D341Med (cell line): ENCODE measurements around the gene DCAF6.
"Not testable (repeated sequence)": the region's sequence is repeated elsewhere in the genome, so short reads cannot be mapped to it uniquely, and the experiment has no call there.

ENCODE experiments used
- DNase-seq: peaks from one replicate; pipeline ENCODE4 v3.0.0; 2012; ENCODE audit warnings: low spot score

Gene DCAF6

DNA sequence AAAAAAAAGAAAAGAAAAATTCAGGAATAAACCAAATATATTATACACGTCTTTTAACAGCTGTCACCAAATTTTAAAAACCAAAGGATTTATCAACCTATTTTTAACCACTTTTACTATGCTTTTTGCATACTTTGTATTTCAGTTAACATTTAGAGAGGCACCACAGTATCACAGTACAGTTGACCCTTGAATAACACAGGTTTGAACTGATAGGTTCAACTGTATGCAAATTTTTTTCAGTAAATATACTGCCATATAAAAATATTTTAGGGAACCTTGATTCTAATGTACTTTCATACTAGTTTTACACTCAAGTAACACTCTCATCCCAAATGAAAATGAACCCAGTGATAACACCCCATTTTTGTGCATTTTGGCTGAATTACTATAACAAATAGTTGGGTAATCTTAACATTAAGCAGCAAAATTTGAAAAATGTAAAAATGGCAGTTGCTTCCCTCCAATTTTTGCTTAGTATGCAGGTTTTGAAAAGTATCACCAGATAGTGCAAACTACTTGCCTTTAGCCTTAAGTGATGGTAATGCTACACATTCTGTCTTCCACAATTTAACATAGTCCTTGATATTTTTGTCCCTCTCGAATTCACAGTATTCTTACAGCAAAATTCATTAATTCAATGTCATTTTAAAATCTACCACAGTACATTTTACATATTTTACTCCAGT is 11.8 kb upstream of the DCAF6 start:
- DNase-seq, result no peak

GRCh38 chr1:167926486-167926997 is 9.9 kb upstream of the DCAF6 start:
- DNase-seq, result no peak

DNA sequence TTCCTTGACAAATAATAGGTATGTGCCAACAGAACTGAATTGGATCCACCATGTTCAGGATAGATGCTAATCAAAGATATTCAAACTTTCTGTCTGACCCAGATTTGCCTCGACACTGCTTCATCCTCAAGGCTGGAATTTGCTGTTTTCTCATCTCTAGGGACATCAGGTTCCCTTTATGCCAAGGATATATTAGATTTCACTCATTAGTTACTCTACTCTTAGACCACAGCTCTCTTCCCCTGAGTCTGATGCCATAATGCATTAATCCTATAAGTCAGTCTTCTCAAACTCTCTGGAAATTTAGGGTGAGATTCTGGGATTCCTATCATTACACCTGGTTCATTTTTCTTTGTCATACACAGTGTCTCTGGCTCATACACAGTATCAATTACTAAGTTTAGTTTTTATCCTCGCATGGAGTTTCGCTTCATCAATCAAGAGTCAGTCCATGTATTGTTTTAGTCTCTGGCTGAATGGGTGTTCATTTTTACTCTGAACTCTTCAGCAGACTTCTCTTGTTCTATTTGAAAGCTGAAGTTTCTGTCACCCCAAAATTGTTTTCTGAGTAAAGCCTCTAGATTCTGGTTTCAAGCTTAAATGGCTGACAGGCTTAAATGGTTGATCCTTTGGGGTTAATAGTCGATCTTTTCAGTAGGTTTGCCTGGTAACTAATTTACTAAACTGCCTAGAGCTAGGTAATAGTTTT is 9.3 kb upstream of the DCAF6 start:
- DNase-seq, result no peak

- no peak for DNase-seq
Observed at GRCh38 chr1:167928457-167928852, 8.0 kb upstream of the DCAF6 start.

- not testable (repeated sequence) for DNase-seq
Observed at GRCh38 chr1:167928919-167929318, 7.6 kb upstream of the DCAF6 start.

DNA sequence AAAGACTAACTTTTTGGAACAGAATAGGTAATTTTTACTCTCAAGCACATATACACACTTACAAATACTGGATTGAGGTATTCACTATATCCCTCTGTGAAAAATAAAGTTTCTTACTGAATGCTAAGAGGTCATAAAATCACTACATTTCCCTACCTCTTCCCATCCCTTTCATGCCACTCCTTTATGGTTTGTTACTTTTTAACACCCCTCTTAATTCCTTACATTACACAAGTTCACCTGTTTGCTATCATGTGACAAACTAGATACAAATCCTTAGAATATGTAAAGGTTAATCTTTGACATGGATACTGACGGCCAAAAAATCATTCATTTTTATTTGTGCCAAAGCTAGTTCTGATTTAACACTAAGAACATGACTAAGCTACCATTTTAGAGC is 6.8 kb upstream of the DCAF6 start:
- no peak for DNase-seq

- no peak for DNase-seq
Observed at GRCh38 chr1:167933788-167934187, 2.7 kb upstream of the DCAF6 start.

- DNase-seq, result no peak
Observed at GRCh38 chr1:167934426-167935215, 1.9 kb upstream of the DCAF6 start.

DNA sequence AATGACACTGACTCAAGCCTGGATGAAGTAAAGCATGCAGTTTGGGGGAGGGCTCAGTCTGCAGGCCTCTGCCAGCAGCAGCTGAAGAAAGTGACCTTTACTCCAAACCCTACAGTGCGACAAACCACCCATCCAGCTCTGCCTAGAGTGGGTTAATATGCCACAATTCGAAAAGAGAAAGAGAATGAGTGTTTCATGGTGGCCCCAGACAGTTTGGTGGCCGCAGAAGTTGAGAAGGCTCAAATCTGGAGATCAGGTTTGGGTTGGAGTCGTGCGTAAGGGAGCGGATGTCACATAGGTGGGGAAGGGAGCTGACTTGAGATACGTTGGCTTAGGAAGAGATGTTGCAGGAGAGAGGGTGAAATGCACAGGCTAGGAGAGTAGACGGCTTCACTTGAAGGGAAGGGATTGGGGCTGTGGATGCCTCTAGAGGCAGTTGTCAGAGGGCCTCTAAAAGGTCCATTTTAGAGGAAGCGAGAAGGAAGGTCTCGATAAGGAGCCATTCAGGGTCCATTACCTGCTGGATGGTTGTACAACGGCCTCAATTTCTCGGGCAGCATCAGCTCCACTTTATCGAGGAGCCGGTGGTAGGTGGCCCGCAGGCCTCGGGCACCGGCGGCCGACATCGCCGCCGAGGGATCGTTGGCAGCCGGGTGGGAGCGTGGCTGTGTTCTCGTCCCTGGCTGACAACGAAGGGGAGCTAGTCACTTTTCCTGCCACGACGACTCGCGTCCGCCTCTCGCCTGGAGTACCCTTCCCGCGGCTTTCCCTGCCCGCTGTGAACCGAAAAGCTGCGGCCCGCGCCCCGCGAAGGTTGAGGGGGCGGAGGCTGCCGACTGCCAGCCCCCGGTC is 1.0 kb upstream of the DCAF6 start:
- DNase-seq, result peak; percentile 53

- peak; percentile 66 for DNase-seq
Observed at GRCh38 chr1:167936930-167937708, 636 bp downstream of the DCAF6 start, which contains the start of gene MPC2. MPC2 (minus strand) TSS chr1:167937072; CDS start chr1:167935841, 1,231 bp downstream.

DNA sequence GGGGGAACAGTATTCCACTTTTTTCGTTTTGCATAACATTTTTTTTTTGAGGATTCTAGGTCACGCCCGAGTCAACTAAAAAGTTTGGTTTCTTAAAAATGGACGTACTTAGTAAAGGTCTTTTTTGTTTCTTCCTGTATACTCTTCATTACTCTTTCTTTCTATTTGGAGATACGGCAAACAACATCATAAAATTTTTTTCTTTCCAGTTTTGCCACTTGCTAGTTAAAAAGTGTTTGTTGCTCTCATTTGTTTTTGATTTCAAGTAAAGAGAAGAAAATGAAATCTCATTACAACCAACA is 1.2 kb downstream of the DCAF6 start:
- DNase-seq, result no peak

GRCh38 chr1:167938080-167938636 is 1.7 kb downstream of the DCAF6 start:
- DNase-seq, result no peak

DNA sequence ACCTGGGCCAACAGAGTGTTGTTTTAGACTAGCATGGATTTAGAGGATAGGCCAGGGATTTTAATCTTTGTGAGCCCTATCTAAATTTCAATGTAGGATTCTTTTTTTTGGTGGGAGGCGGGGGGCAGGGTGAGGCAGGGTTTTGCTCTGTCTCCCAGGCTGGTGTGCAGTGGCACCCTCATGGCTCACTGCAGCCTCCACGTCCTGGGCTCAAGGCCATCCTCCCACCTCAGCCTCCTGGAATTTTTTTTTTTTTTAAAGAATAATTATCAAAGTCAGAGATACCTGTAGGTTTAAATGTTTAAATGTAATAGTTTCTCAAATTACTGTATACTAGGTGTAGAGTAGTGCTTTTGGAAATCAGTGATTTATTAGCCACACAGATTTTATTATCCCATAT is 3.8 kb downstream of the DCAF6 start:
- no peak for DNase-seq

GRCh38 chr1:167943541-167943940 is 7.1 kb downstream of the DCAF6 start:
- no peak for DNase-seq

DNA sequence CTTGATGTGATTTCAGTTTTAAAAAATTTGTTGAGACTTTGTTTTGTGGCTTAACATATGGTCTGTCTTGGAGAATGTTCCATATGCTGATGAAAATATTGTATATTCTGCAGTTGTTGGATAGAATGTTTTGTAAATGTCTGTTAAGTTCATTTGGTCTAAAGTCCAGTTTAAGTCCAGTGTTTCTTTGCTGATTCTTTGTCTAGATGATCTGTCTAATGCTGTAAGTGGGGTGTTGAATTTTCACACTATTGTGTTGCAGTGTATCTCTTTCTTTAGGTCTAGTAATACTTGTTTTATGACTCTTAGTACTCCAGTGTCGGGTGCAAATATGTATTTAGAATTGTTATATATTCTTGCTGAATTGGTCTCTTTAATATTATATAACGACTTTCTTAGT is 11.2 kb downstream of the DCAF6 start:
- no peak for DNase-seq

DNA sequence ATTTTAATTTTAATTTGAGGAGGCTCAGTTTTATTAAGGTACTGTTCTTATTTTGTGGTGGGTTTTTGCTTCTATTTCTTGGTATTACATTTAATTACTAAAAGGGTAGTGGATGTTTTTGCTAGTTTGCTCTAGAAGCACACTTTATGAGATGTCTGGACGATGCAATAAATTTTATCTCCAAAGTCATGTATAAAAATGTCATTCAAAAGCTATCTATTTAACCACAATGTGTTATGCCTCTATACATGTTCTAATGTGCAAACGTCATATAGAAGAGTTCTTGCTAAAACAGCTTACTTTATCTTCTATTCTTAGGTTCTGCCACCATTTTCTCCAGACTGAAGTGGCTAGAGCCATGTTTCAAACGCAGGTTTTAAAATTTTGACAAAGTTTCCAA is 13.3 kb downstream of the DCAF6 start:
- no peak for DNase-seq

- no peak for DNase-seq
Observed at GRCh38 chr1:167950569-167950968, 14.1 kb downstream of the DCAF6 start.

DNA sequence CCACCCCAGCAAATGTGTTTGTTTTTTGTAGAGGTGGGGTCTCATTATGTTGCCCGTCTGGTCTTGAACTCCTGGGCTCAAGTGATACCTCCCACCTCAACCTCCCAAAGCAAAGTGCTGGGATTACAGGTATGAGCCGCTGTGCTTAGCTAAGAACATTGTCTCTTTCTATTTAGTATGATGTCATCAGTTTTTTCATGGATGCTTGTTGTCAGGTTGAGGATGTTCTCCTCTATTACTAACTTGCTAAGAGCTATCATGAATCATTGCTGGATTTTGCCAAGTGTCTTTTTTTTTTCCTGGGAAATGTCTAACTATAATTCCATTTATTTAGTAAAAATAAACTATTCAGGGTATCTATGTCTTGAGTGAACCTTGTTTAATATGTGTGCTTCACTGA is 19.4 kb downstream of the DCAF6 start:
- no peak for DNase-seq

GRCh38 chr1:167957710-167958109 is 21.2 kb downstream of the DCAF6 start:
- DNase-seq, result no peak

DNA sequence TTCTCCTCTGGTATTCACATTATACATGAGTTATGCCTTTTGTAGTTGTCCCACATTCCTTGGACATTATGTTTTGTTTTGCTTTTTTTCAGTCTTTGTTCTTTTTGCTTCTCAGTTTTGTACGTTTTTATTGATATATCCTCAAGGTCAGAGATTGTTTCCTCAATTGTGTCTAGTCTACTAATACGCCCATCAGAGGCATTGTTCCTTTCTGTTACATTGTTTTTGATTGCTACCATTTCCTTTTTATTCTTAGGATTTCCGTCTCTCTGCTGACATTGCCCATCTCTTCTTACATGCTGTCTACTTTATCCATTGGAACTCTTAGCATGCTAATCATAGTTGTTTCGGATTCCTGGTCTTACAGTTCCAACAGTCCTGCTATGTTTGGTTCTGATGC is 28.2 kb downstream of the DCAF6 start:
- DNase-seq, result no peak

DNA sequence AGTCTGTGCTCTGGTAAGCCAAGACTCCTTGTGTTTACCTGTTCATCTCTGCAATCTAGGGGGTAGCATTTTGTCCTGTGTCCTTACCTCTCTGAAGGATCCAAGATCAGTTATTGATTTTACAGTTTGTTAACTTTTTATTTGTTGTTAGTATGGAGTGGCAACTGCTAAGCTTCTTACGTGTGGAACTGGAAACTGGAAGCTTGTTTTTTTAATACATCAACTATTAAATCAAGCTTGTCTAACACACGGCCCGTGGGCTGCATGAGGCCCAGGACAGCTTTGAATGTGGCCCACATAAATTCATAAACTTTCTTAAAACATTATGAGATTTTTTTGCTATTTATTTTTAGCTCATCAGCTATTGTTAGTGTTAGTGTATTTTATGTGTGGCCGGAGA is 29.6 kb downstream of the DCAF6 start:
- DNase-seq, result no peak
